MM.1S (cell line): ENCODE results near the gene ATR.

Experiments
- DNase-seq: peaks from one replicate; pipeline ENCODE4 v3.0.0-alpha.2; 2015
- H2AFZ ChIP-seq: fragments of 300-600 bp; sonication (generic); 2 replicates; pipeline ENCODE4 v1.6.0; 2016; ENCODE audit warnings: antibody characterized with exemption, low read length
- H3F3A ChIP-seq: fragments of 300-600 bp; sonication (generic); 2 replicates; pipeline ENCODE4 v1.6.1; 2016; ENCODE audit warnings: mild to moderate bottlenecking, antibody characterized with exemption, low read length, moderate library complexity, mixed read lengths; ENCODE audit not compliant: insufficient read depth
- H3K27ac ChIP-seq: fragments of 300-600 bp; sonication (generic); 2 replicates; pipeline ENCODE4 v1.5.1; 2016; ENCODE audit warnings: mild to moderate bottlenecking, low read length
- H3K27me3 ChIP-seq: fragments of 300-600 bp; sonication (generic); replicated peaks from 2 replicates; pipeline ENCODE4 v1.6.0; 2016; ENCODE audit warnings: low read length; ENCODE audit not compliant: insufficient read depth
- H3K36me3 ChIP-seq: fragments of 300-600 bp; sonication (generic); replicated peaks from 2 replicates; pipeline ENCODE4 v1.6.1; 2016; ENCODE audit warnings: mild to moderate bottlenecking, low read length, mixed read lengths; ENCODE audit not compliant: insufficient read depth
- H3K4me1 ChIP-seq: fragments of 300-600 bp; sonication (generic); 2 replicates; pipeline ENCODE4 v1.6.1; 2016; ENCODE audit warnings: low read length, mixed read lengths
- H3K4me2 ChIP-seq: fragments of 300-600 bp; sonication (generic); 2 replicates; pipeline ENCODE4 v1.6.0; 2016; ENCODE audit warnings: low read depth, low read length
- H3K4me3 ChIP-seq: fragments of 300-600 bp; sonication (generic); 2 replicates; pipeline ENCODE4 v1.5.1; 2016; ENCODE audit warnings: low read length, mixed read lengths
- H3K79me2 ChIP-seq: fragments of 300-600 bp; sonication (generic); 2 replicates; pipeline ENCODE4 v1.6.1; 2016; ENCODE audit warnings: mixed run types, low read length, mixed read lengths
- H3K9ac ChIP-seq: fragments of 300-600 bp; sonication (generic); 2 replicates; pipeline ENCODE4 v1.6.1; 2016; ENCODE audit warnings: low read length, mixed read lengths
- H3K9me2 ChIP-seq: fragments of 300-600 bp; sonication (generic); replicated peaks from 2 replicates; pipeline ENCODE4 v1.6.1; 2016; ENCODE audit warnings: mild to moderate bottlenecking, low read length, mixed read lengths; ENCODE audit not compliant: insufficient read depth
- H3K9me3 ChIP-seq: fragments of 300-600 bp; sonication (generic); replicated peaks from 2 replicates; pipeline ENCODE4 v1.6.1; 2016; ENCODE audit warnings: mild to moderate bottlenecking, low read length, mixed read lengths; ENCODE audit not compliant: insufficient read depth
- H4K20me1 ChIP-seq: fragments of 300-600 bp; sonication (generic); 2 replicates; pipeline ENCODE4 v1.6.1; 2016; ENCODE audit warnings: mild to moderate bottlenecking, low read length, moderate library complexity, mixed read lengths; ENCODE audit not compliant: insufficient read depth
- CTCF ChIP-seq: fragments of 300-600 bp; sonication (generic); IDR thresholded peaks from 2 replicates; pipeline ENCODE4 v1.5.1; 2016; ENCODE audit warnings: antibody characterized with exemption, low read length, mixed read lengths
- EZH2 ChIP-seq: fragments of 300-600 bp; sonication (generic); optimal IDR thresholded peaks from 2 replicates; pipeline ENCODE3; 2017; ENCODE audit warnings: low read depth, mild to moderate bottlenecking, antibody characterized with exemption, low read length, mixed read lengths
- EZH2phosphoT487 ChIP-seq: fragments of 300-600 bp; sonication (generic); IDR thresholded peaks from 2 replicates; pipeline ENCODE4 v1.6.1; 2018; ENCODE audit warnings: antibody characterized with exemption, low read length

The ATR gene

GRCh38 chr3:142450189-142450588 lies 128.3 kb downstream of the ATR start:
- Histone ChIP-seq H3K36me3 (no peaks in the 10 kb centered on the region), H3K27ac (no peak overlapping the region), H3K4me1 (peaks cover 5% of the 10 kb centered on the region; the same call in 1 of the 2 replicates), H3K27me3 (no peaks in the 10 kb centered on the region), H3K9ac (no peak overlapping the region), H3K79me2 (peaks cover 26% of the 10 kb centered on the region), H3F3A (peaks cover 28% of the 10 kb centered on the region), H2AFZ (no peak overlapping the region), H3K4me2 (no peak overlapping the region), H3K9me2 (no peaks in the 10 kb centered on the region), H3K9me3 (no peaks in the 10 kb centered on the region), H3K4me3 (no peak overlapping the region), H4K20me1 (no peaks in the 10 kb centered on the region; the same call in 1 of the 2 replicates)
- TF ChIP-seq CTCF, result no peak
- TF ChIP-seq EZH2, result no peak
- no peak for TF ChIP-seq EZH2phosphoT487
- DNase-seq, result no peak

- H2AFZ ChIP-seq, result peak within 1 kb of the TSS; percentile 57
- TF ChIP-seq EZH2phosphoT487, result no peak
- TF ChIP-seq CTCF, result no peak
- no peak for TF ChIP-seq EZH2
- peak within 1 kb of the TSS; percentile 93 for H3K4me3 ChIP-seq
- H3K9me2 ChIP-seq, result no peaks in the 10 kb centered on the region
- H3K27ac ChIP-seq, result peak within 1 kb of the TSS; percentile 94
- DNase-seq, result peak; percentile 95
- peaks cover 28% of the 10 kb centered on the region for H3F3A ChIP-seq
- no peaks in the 10 kb centered on the region for H3K36me3 ChIP-seq
- H4K20me1 ChIP-seq, result no peaks in the 10 kb centered on the region; the same call in 1 of the 2 replicates
- peaks cover 47% of the 10 kb centered on the region for H3K79me2 ChIP-seq
- H3K4me2 ChIP-seq, result peak within 1 kb of the TSS; percentile 83
- H3K9me3 ChIP-seq, result no peaks in the 10 kb centered on the region
- H3K9ac ChIP-seq, result peak within 1 kb of the TSS; percentile 97
- peaks cover 8% of the 10 kb centered on the region; the same call in 1 of the 2 replicates for H3K4me1 ChIP-seq
- H3K27me3 ChIP-seq, result no peaks in the 10 kb centered on the region
Observed at GRCh38 chr3:142447852-142448823, 130.4 kb downstream of the ATR start, which contains the start of gene XRN1. XRN1 (minus strand) TSS chr3:142448037; CDS start chr3:142447944, 93 bp downstream.

GRCh38 chr3:142447301-142447851 lies 131.2 kb downstream of the ATR start:
- Histone ChIP-seq H3F3A (peaks cover 28% of the 10 kb centered on the region), H3K36me3 (no peaks in the 10 kb centered on the region), H3K4me1 (peaks cover 8% of the 10 kb centered on the region; the same call in 1 of the 2 replicates), H3K4me2 (peak overlapping the region; percentile 83; the same call in 1 of the 2 replicates), H3K9me3 (no peaks in the 10 kb centered on the region), H4K20me1 (no peaks in the 10 kb centered on the region; the same call in 1 of the 2 replicates), H3K27me3 (no peaks in the 10 kb centered on the region), H3K9me2 (no peaks in the 10 kb centered on the region), H3K79me2 (peaks cover 54% of the 10 kb centered on the region), H3K9ac (peak overlapping the region; percentile 97), H2AFZ (peak overlapping the region; percentile 57), H3K27ac (peak overlapping the region; percentile 94), H3K4me3 (peak overlapping the region; percentile 93)
- DNase-seq, result peak; percentile 37
- TF ChIP-seq CTCF (no peak), EZH2 (no peak), EZH2phosphoT487 (no peak)
